ENCODE data around the gene NINJ1.

- TF ChIP-seq, protein P1, sequence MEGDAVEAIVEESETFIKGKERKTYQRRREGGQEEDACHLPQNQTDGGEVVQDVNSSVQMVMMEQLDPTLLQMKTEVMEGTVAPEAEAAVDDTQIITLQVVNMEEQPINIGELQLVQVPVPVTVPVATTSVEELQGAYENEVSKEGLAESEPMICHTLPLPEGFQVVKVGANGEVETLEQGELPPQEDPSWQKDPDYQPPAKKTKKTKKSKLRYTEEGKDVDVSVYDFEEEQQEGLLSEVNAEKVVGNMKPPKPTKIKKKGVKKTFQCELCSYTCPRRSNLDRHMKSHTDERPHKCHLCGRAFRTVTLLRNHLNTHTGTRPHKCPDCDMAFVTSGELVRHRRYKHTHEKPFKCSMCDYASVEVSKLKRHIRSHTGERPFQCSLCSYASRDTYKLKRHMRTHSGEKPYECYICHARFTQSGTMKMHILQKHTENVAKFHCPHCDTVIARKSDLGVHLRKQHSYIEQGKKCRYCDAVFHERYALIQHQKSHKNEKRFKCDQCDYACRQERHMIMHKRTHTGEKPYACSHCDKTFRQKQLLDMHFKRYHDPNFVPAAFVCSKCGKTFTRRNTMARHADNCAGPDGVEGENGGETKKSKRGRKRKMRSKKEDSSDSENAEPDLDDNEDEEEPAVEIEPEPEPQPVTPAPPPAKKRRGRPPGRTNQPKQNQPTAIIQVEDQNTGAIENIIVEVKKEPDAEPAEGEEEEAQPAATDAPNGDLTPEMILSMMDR (IDR thresholded peaks at IDR 0.05), result no peak
- TF ChIP-seq ZFX (IDR thresholded peaks at IDR 0.05; ENCODE audit: borderline replicate concordance), result no peak
Observed at GRCh38 chr9:93093877-93094657, 40.0 kb downstream of the NINJ1 start.

All from 22Rv1 (cell line).